ENCODE results near the gene CEP104. TPM values are rescaled to one million over a fixed set of nuclear protein-coding genes. Genes with fewer than 3 reads are reported as not detected.

Gene CEP104
- total and polyA plus RNA-seq, 2 experiments from 2014 or later, result 12.3 to 29.8 TPM

DNA sequence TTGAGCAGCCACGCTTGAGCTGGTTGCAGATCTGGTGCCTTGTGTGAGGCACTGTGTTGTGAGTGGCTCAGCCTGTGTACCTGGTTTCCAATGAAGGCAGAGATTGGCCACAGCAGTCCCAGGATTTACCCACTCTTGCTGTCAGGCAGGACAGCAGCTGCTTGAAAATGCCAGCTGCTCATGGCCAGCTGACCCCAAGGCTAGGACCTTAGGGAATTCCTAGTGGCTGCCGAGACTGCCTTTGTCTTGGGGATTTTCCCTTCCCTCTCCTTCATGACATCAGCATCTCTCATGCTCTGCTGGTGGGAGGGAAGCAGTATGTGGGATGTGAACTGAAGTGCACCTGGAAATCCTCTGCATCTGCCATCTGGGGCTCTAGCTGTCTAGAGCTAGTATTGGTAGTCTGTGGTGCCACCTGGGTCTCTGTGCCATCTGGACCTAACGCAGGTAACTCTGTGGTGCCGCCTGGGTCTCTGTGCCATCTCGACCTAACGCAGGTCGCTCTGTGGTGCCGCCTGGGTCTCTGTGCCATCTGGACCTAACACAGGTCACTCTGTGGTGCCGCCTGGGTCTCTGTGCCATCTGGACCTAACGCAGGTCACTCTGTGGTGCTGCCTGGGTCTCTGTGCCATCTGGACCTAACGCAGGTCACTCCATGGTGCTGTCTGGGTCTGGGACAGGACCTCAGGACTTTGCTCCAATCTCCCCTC is 56.9 kb downstream of the CEP104 start:
- in situ Hi-C loops (cut with MboI), result no loop called here
- peaks cover 11% of the 10 kb centered on the region for H3K79me2 ChIP-seq (ENCODE audit: insufficient read depth)
- no peaks in the 10 kb centered on the region for H3F3A ChIP-seq (ENCODE audit: insufficient read depth)
- no peaks in the 10 kb centered on the region for H3K9me2 ChIP-seq (ENCODE audit: insufficient read depth)
- no peak overlapping the region for H3K4me2 ChIP-seq (ENCODE audit: unreplicated experiment)
- H3K4me3 ChIP-seq, result no peak overlapping the region
- H3K27me3 ChIP-seq (replicated peaks; ENCODE audit: insufficient read depth), result 0 out of 2 replicates have a peak, but pooled peaks cover 5% of the 10 kb centered on the region
- H4K20me1 ChIP-seq (ENCODE audit: insufficient read depth), result no peaks in the 10 kb centered on the region
- no peak overlapping the region for H3K9ac ChIP-seq
- H3K4me1 ChIP-seq (ENCODE audit: insufficient read depth), result peaks cover 3% of the 10 kb centered on the region
- no peak for DNase-seq
- no peaks in the 10 kb centered on the region for H3K36me3 ChIP-seq (ENCODE audit: low read depth)
- no peak overlapping the region for H3K27ac ChIP-seq
- TF ChIP-seq EZH2phosphoT487 (IDR thresholded peaks at IDR 0.05; ENCODE audit: insufficient read depth, low read depth) (no peak), EZH2 (IDR thresholded peaks at IDR 0.05; ENCODE audit: insufficient read depth, poor library complexity, severe bottlenecking) (no peak)
- 71 to 74% methylated on average over 11 of the region's 11 CpGs for WGBS, 2 experiments (ENCODE audit: low coverage in 1 of 2, low lambda C conversion rate in 2 of 2, missing lambda C conversion rate in 2 of 2)
- H3K9me3 ChIP-seq (ENCODE audit: low read depth), result no peaks in the 10 kb centered on the region
- no peak overlapping the region for H2AFZ ChIP-seq

DNA sequence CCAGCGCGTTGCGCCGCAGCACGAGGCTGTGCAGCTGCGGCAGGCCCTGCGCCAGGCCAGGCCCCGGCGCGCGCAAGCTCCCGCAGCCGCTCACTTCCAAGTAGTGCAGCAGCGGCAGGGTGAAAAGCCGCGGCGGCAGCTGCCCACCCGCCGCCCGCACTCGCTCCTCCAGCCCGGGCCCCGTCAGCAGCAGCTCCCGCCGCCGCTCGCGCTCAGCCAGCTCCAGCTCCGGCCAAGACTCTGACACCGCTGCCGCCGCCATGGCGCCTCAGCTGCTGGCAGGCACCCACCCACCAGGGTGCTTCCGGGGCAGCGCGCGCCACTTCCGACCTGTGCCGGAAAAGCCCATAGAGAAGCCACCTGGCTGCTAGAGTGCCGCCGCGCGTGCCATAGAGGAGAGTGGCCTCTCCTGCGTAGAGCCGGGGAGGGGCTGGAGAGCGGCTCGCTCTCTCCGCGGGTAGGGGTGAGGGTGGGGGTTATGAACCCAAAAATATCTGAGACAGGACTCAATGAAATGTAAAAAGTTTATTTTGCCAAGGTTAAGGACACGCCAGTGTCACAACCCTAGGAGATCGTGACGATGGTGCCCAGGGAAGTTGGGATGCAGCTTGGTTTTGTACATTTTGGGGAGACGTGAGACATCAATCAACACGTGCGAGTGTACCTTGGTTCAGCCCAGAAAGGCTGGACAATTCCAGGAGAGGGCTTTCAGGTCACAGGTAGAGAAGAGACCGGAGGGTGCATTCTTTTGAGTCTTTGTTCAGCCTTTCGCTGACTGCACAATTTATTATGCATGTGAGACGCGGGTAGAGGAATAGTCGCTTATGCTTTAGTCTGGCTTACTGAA is 60.6 kb downstream of the CEP104 start, which contains the start of gene LRRC47:
TSS of gene LRRC47 (minus strand) at position 284 of the 847 bp plus-strand sequence. CDS start at position 262, 22 bp downstream.
- peak within 1 kb of the TSS; percentile 85 for H3K4me2 ChIP-seq (ENCODE audit: unreplicated experiment)
- DNase-seq, result peak; percentile 96
- H3K9ac ChIP-seq, result peak within 1 kb of the TSS; percentile 85
- no peaks in the 10 kb centered on the region for H3K27me3 ChIP-seq (replicated peaks; ENCODE audit: insufficient read depth)
- H3K4me1 ChIP-seq (ENCODE audit: insufficient read depth), result peaks cover 24% of the 10 kb centered on the region
- H3K36me3 ChIP-seq (ENCODE audit: low read depth), result no peaks in the 10 kb centered on the region
- H4K20me1 ChIP-seq (ENCODE audit: insufficient read depth), result no peaks in the 10 kb centered on the region; the same call in 1 of the 2 replicates
- peaks cover 48% of the 10 kb centered on the region for H3K79me2 ChIP-seq (ENCODE audit: insufficient read depth)
- H3F3A ChIP-seq (ENCODE audit: insufficient read depth), result no peaks in the 10 kb centered on the region
- H3K9me3 ChIP-seq (ENCODE audit: low read depth), result no peaks in the 10 kb centered on the region
- TF ChIP-seq EZH2 (IDR thresholded peaks at IDR 0.05; ENCODE audit: insufficient read depth, poor library complexity, severe bottlenecking) (no peak), EZH2phosphoT487 (IDR thresholded peaks at IDR 0.05; ENCODE audit: insufficient read depth, low read depth) (no peak)
- no peaks in the 10 kb centered on the region for H3K9me2 ChIP-seq (ENCODE audit: insufficient read depth)
- in situ Hi-C loops (cut with MboI), result no loop called here
- 1 to 2% methylated on average over 42 to 53 of the region's 60 CpGs for WGBS, 2 experiments (ENCODE audit: low coverage in 1 of 2, low lambda C conversion rate in 2 of 2, missing lambda C conversion rate in 2 of 2)
- peak within 1 kb of the TSS; percentile 91 for H3K4me3 ChIP-seq
- H3K27ac ChIP-seq, result peak within 1 kb of the TSS; percentile 58
- peak within 1 kb of the TSS; percentile 99 for H2AFZ ChIP-seq

DNA sequence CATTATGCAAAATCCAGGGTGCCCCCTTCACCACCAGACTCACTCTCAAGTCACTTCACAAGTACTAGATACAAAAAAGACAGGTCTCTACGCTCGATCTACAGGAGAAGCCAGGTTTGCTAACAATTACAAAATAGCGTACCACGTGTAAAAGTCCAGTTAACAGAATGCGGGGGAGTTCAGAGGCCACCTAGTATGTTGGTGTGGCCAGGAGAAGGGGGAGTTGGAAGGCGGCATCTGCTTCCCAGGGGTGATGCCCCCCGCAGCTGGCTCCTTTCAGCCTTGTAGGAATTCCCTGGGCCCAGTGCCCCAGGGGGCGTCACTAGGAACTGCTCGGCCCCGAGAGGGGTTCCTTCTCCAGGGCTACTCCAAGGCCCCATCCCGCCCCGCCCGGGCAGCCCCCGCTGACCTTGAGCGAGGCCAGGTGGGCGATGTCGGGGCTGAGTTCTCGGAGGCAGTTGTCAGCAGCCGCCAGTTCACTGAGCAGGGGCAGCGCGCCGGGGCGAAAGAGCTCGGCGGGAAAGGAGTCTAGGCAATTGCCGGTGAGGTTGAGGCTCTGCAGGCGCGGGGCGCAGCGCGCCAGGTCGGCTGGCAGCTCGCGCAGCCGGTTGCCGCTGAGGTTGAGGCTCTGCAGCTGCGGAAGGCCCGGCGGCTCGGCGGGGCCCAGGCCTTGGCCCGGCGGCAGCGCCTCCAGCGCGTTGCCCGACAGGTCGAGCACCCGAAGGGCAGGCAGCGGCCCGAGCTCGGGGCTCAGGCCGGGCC is 61.4 kb downstream of the CEP104 start:
- H3K79me2 ChIP-seq (ENCODE audit: insufficient read depth), result peaks cover 56% of the 10 kb centered on the region
- no peaks in the 10 kb centered on the region for H3K9me3 ChIP-seq (ENCODE audit: low read depth)
- H3K27me3 ChIP-seq (replicated peaks; ENCODE audit: insufficient read depth), result no peaks in the 10 kb centered on the region
- H3K4me1 ChIP-seq (ENCODE audit: insufficient read depth), result peaks cover 24% of the 10 kb centered on the region
- H3F3A ChIP-seq (ENCODE audit: insufficient read depth), result no peaks in the 10 kb centered on the region
- peak; percentile 33 for DNase-seq
- WGBS, 2 experiments (ENCODE audit: low coverage in 1 of 2, low lambda C conversion rate in 2 of 2, missing lambda C conversion rate in 2 of 2), result 3 to 4% methylated on average over 32 to 53 of the region's 53 CpGs
- no peaks in the 10 kb centered on the region; the same call in 1 of the 2 replicates for H4K20me1 ChIP-seq (ENCODE audit: insufficient read depth)
- H3K27ac ChIP-seq, result peak overlapping the region; percentile 58
- H3K9me2 ChIP-seq (ENCODE audit: insufficient read depth), result no peaks in the 10 kb centered on the region
- H2AFZ ChIP-seq, result peak overlapping the region; percentile 99
- peak overlapping the region; percentile 91 for H3K4me3 ChIP-seq
- peak overlapping the region; percentile 85 for H3K9ac ChIP-seq
- TF ChIP-seq EZH2phosphoT487 (IDR thresholded peaks at IDR 0.05; ENCODE audit: insufficient read depth, low read depth) (no peak), EZH2 (IDR thresholded peaks at IDR 0.05; ENCODE audit: insufficient read depth, poor library complexity, severe bottlenecking) (no peak)
- peak overlapping the region; percentile 85 for H3K4me2 ChIP-seq (ENCODE audit: unreplicated experiment)
- in situ Hi-C loops (cut with MboI), result no loop called here
- H3K36me3 ChIP-seq (ENCODE audit: low read depth), result no peaks in the 10 kb centered on the region

DNA sequence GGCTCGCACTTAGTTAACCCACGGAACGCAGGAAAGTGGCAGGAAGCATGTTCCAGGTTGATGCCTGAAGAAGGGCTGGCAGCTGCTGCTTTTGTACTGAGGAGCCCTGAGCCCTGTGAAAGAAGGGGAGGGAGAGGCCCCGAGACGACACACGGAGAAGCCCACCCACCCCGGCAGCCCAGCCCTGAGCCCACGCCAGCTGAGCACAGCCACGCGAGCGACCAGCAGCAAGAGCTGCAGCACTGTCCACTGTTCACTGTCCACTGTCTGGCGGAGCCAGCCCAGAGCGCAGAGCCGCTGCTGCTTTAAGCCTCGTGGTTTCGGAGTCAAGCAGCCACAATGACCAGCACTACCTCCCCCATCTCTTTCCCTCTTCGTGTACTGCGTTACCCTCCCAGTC is 66.1 kb downstream of the CEP104 start:
- WGBS, 2 experiments (ENCODE audit: low coverage in 1 of 2, low lambda C conversion rate in 2 of 2, missing lambda C conversion rate in 2 of 2), result 87 to 90% methylated on average over 18 of the region's 18 CpGs
- no peak for DNase-seq
- in situ Hi-C loops (cut with MboI), result no loop called here

More for the DNA sequence above, 66.1 kb downstream of the CEP104 start:
- TF ChIP-seq EZH2 (IDR thresholded peaks at IDR 0.05; ENCODE audit: insufficient read depth, poor library complexity, severe bottlenecking), result no peak
- no peak for TF ChIP-seq EZH2phosphoT487 (IDR thresholded peaks at IDR 0.05; ENCODE audit: insufficient read depth, low read depth)
- H4K20me1 ChIP-seq (ENCODE audit: insufficient read depth), result no peaks in the 10 kb centered on the region; the same call in 1 of the 2 replicates
- peaks cover 24% of the 10 kb centered on the region for H3K4me1 ChIP-seq (ENCODE audit: insufficient read depth)
- peaks cover 90% of the 10 kb centered on the region for H3K79me2 ChIP-seq (ENCODE audit: insufficient read depth)
- H3F3A ChIP-seq (ENCODE audit: insufficient read depth), result no peaks in the 10 kb centered on the region
- H2AFZ ChIP-seq, result no peak overlapping the region
- H3K9me3 ChIP-seq (ENCODE audit: low read depth), result no peaks in the 10 kb centered on the region
- no peaks in the 10 kb centered on the region for H3K9me2 ChIP-seq (ENCODE audit: insufficient read depth)
- no peak overlapping the region for H3K9ac ChIP-seq
- H3K4me3 ChIP-seq, result no peak overlapping the region
- peaks cover 5% of the 10 kb centered on the region; the same call in 1 of the 2 replicates for H3K36me3 ChIP-seq (ENCODE audit: low read depth)
- H3K27ac ChIP-seq, result no peak overlapping the region
- H3K4me2 ChIP-seq (ENCODE audit: unreplicated experiment), result no peak overlapping the region
- no peaks in the 10 kb centered on the region for H3K27me3 ChIP-seq (replicated peaks; ENCODE audit: insufficient read depth)
